Measurements from ENCODE around the gene ACTA2. TPM values are rescaled to one million over a fixed set of nuclear protein-coding genes. Genes with fewer than 3 reads are reported as not detected.

Gene ACTA2
- polyA plus RNA-seq, 1 of the 3 experiments (the other 2 are of a cell fraction): 130 TPM

GRCh38 chr10:88984525-88984924 lies 32.0 kb upstream of the ACTA2 start:
- POLR2A ChIA-PET: no interaction called here
- TF ChIP-seq IRF3 (IDR thresholded peaks at IDR 0.05; ENCODE audit: low read depth, low read length) (no peak), ELF1 (IDR thresholded peaks at IDR 0.05) (no peak), GATA2 (CRISPR knock-in tag; IDR thresholded peaks at IDR 0.05) (no peak), CTCF (IDR thresholded peaks at IDR 0.05) (no peak), PBX3 (IDR thresholded peaks at IDR 0.05) (no peak), FOXJ3 (CRISPR knock-in tag; IDR thresholded peaks at IDR 0.05) (no peak), RCOR1 (IDR thresholded peaks at IDR 0.05; ENCODE audit: low read length) (no peak), SMC3 (IDR thresholded peaks at IDR 0.05; ENCODE audit: low read depth, low read length) (no peak), FOXM1 (IDR thresholded peaks at IDR 0.05; ENCODE audit: low read depth) (no peak), TAF1 (IDR thresholded peaks at IDR 0.05; ENCODE audit: borderline replicate concordance, low read depth, low read length) (no peak), FOSL2 (IDR thresholded peaks at IDR 0.05; ENCODE audit: borderline replicate concordance, low read depth) (no peak), POLR2AphosphoS5 (IDR thresholded peaks at IDR 0.05; ENCODE audit: low read depth, low read length) (no peak), USF1 (IDR thresholded peaks at IDR 0.05; ENCODE audit: borderline replicate concordance, low read depth) (no peak), GABPA (IDR thresholded peaks at IDR 0.05; ENCODE audit: low read depth) (no peak), RXRA (IDR thresholded peaks at IDR 0.05; ENCODE audit: borderline replicate concordance, low read depth) (no peak), TEAD4 (IDR thresholded peaks at IDR 0.05; ENCODE audit: borderline replicate concordance, insufficient read depth) (no peak)
- peaks cover 6% of the 10 kb centered on the region for H3F3A ChIP-seq (replicated peaks; ENCODE audit: insufficient read depth)
- H3K9ac ChIP-seq: no peak overlapping the region
- DNase-seq: no peak
- no peaks in the 10 kb centered on the region; the same call in 1 of the 2 replicates for H3K79me2 ChIP-seq (ENCODE audit: insufficient read depth)
- H4K20me1 ChIP-seq (ENCODE audit: insufficient read depth): no peaks in the 10 kb centered on the region
- H3K36me3 ChIP-seq (replicated peaks in 1 of 2; ENCODE audit: control insufficient read depth in 1 of 2, insufficient read depth in 2 of 2, low read length in 1 of 2): peaks cover 5% of the 10 kb centered on the region in 2 experiments
- peaks cover 6 to 53% of the 10 kb centered on the region in 2 experiments; a peak in 3 of 4 replicates for H3K4me1 ChIP-seq (ENCODE audit: control insufficient read depth in 1 of 2, insufficient read depth in 2 of 2, low read depth in 1 of 2, low read length in 1 of 2)
- H3K4me2 ChIP-seq: no peak overlapping the region
- H3K9me3 ChIP-seq: no peaks in the 10 kb centered on the region
- no peak overlapping the region for H3K27ac ChIP-seq (ENCODE audit: low read depth in 2 of 2, low read length in 1 of 2)
- CTCF ChIA-PET: interaction anchor here (1.0 to 8.7 kb wide), 4 partner anchors 20 to 149 kb away, joined by 3 to 90 read pairs (median 6); no protein-coding TSS in a partner anchor
- no peaks in the 10 kb centered on the region for H3K27me3 ChIP-seq (ENCODE audit: insufficient read depth)
- no peak overlapping the region for H2AFZ ChIP-seq (ENCODE audit: low read depth)
- H3K9me2 ChIP-seq: no peaks in the 10 kb centered on the region
- H3K4me3 ChIP-seq (ENCODE audit: low read depth in 2 of 2, low read length in 1 of 2): no peak overlapping the region

All from SK-N-SH (cell line).